ENCODE data around the gene GPATCH2. TPM values are rescaled to one million over a fixed set of nuclear protein-coding genes. Genes with fewer than 3 reads are reported as not detected.

The GPATCH2 gene
- total RNA-seq, 4 donors from 2014 or later, result 6.1 to 16.6 (median 11.0) TPM

- 64 to 68% methylated on average over 7 to 8 of the region's 8 CpGs for WGBS, 2 donors
- Histone ChIP-seq H3K4me3 (no peak overlapping the region), H3K36me3 (no peaks in the 10 kb centered on the region), H3K9me3 (no peaks in the 10 kb centered on the region), H3K27me3 (no peaks in the 10 kb centered on the region), H3K27ac (no peak overlapping the region), H3K4me1 (no peaks in the 10 kb centered on the region)
- TF ChIP-seq POLR2A (IDR thresholded peaks at IDR 0.05) (no peak), CTCF (IDR thresholded peaks at IDR 0.05) (no peak)
- intact Hi-C loops (cut with DNase I), result no loop called here
- no peak for DNase-seq
Measured at GRCh38 chr1:217403026-217403720, 227.7 kb downstream of the GPATCH2 start.

- H3K9me3 ChIP-seq, result no peaks in the 10 kb centered on the region
- 71 to 86% methylated on average over 1 of the region's 2 CpGs for WGBS, 2 donors
- intact Hi-C loops (cut with DNase I), result no loop called here
- DNase-seq, result no peak
- no peak overlapping the region for H3K4me3 ChIP-seq
- H3K4me1 ChIP-seq, result no peaks in the 10 kb centered on the region
- H3K36me3 ChIP-seq, result no peaks in the 10 kb centered on the region
- no peak overlapping the region for H3K27ac ChIP-seq
- H3K27me3 ChIP-seq, result no peaks in the 10 kb centered on the region
- TF ChIP-seq POLR2A (IDR thresholded peaks at IDR 0.05) (no peak), CTCF (IDR thresholded peaks at IDR 0.05) (no peak)
Measured at GRCh38 chr1:217402301-217402700, 228.6 kb downstream of the GPATCH2 start.

GRCh38 chr1:217393896-217394295 is 237.0 kb downstream of the GPATCH2 start:
- H3K27me3 ChIP-seq, result no peaks in the 10 kb centered on the region
- H3K9me3 ChIP-seq, result no peaks in the 10 kb centered on the region
- no peaks in the 10 kb centered on the region for H3K4me1 ChIP-seq
- no peak for DNase-seq
- H3K4me3 ChIP-seq, result no peak overlapping the region
- intact Hi-C loops (cut with DNase I), result no loop called here
- no peak overlapping the region for H3K27ac ChIP-seq
- WGBS, 2 donors, result 72 to 87% methylated on average over 1 of the region's 1 CpG
- no peak for TF ChIP-seq POLR2A (IDR thresholded peaks at IDR 0.05)
- TF ChIP-seq CTCF (IDR thresholded peaks at IDR 0.05), result no peak
- H3K36me3 ChIP-seq, result no peaks in the 10 kb centered on the region

DNA sequence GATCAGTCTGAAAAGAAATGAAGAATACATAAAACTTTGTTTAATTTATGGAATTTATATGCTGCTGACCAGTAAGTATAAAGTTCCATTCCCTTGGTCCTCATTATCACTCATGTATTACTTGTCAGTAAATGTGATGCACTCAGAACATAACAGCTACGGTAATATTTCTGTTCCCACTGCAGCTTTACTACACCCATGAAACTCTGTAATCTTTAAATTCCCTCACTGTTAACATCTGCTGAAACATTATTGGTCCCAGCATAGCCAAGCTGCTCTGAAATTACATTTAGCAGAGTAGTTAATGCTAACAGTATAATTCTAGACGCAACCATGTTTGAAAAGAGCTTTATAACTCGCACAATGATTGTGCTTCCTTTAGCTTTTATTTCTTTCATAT is 238.4 kb downstream of the GPATCH2 start:
- 71 to 73% methylated on average over 3 of the region's 3 CpGs for WGBS, 2 donors
- no peak for TF ChIP-seq CTCF (IDR thresholded peaks at IDR 0.05)
- TF ChIP-seq POLR2A (IDR thresholded peaks at IDR 0.05), result no peak
- H3K9me3 ChIP-seq, result no peaks in the 10 kb centered on the region
- no peaks in the 10 kb centered on the region for H3K4me1 ChIP-seq
- intact Hi-C loops (cut with DNase I), result no loop called here
- no peak for DNase-seq
- H3K27ac ChIP-seq, result no peak overlapping the region
- no peaks in the 10 kb centered on the region for H3K36me3 ChIP-seq
- H3K27me3 ChIP-seq, result no peaks in the 10 kb centered on the region
- H3K4me3 ChIP-seq, result no peak overlapping the region

DNA sequence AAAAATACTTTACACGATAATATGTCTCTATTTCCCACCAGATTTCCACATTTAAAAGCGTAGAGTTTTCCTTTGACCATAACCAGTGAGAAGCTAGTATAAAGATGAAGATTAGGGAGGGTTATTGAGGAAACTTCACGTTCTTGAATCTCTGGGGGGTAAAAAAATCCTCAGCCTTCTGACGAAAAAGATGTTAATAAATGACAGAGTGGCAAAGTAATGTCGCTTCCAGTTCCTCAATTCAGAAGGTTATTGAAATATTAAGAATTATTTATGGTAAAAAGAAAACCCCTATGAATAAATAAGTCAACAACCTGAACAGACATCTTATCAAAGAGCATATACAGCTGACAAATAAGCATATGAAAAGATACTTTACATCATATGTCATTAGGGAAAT is 241.0 kb downstream of the GPATCH2 start:
- no peak for TF ChIP-seq CTCF (IDR thresholded peaks at IDR 0.05)
- TF ChIP-seq POLR2A (IDR thresholded peaks at IDR 0.05), result no peak
- no peaks in the 10 kb centered on the region for H3K36me3 ChIP-seq
- no peaks in the 10 kb centered on the region for H3K4me1 ChIP-seq
- H3K9me3 ChIP-seq, result no peaks in the 10 kb centered on the region
- intact Hi-C loops (cut with DNase I), result no loop called here
- H3K4me3 ChIP-seq, result no peak overlapping the region
- no peaks in the 10 kb centered on the region for H3K27me3 ChIP-seq
- DNase-seq, result no peak
- WGBS, 2 donors, result 61 to 73% methylated on average over 5 of the region's 5 CpGs
- no peak overlapping the region for H3K27ac ChIP-seq

All from esophagus squamous epithelium (tissue), 5 donors.